HG03442 (cell line): ENCODE measurements around the gene PAQR6.

ENCODE experiments used
- ATAC-seq: cut with Tn5 transposase; IDR thresholded peaks from one replicate; pipeline ENCODE4 v1.9.1; 2021; ENCODE audit warnings: mild to moderate bottlenecking, moderate library complexity; ENCODE audit not compliant: unreplicated experiment

Gene PAQR6

DNA sequence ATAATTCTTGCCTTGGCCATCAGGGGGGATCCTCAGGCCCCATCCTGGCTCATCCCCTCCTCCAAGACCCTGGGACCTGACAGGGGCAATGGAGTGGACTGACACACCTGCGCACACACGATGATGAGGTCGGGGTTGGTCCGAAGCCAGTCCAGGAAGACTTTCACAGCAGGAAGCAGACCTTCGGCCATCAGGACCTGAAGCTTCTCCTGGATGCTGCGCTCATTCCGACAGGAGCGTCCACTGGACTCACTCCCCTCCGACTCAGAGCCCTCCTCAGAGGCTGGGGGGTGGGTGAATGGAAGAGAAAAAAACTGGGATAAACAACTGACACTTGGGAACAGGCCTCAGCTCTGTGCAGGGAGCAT is 15.4 kb upstream of the PAQR6 start:
- no peak for ATAC-seq

DNA sequence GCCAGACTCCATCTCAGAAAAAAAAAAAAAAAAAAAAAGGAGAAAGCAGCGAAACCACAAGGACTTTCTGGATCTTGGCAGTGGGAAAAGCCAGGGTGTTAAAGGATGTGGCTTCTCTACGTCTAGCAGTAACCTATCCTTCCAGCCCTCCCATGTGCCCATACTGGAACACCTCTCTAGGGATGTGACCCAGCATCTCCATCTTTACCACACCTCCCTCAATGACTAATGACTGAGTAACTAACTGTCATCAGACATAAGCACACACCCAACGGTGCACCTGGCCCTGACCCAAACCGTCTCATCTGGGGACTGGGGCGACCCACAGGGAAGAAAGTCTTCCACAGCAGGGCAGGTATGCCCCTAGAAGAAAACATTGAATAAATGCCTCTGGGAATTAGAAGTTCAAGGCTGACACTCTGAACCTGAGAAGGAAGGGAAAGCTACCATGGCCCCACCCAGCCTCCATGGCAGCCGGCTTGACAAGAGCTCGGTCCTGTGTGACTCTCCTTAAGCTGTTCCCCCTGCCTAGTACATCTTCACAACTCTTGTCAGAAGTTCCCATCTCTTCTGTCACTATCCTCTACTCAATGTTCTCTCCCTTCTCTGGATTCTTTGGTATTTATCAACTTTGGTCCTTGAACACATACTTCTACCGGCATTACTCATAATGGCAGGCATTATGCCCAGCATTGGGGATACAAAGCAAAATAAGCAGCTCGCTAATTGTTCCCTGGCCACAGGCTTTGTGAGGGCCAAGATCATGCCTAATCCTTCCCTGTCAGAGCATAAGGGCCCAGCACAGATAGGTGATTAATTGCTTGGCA is 14.8 kb upstream of the PAQR6 start:
- ATAC-seq, result no peak

DNA sequence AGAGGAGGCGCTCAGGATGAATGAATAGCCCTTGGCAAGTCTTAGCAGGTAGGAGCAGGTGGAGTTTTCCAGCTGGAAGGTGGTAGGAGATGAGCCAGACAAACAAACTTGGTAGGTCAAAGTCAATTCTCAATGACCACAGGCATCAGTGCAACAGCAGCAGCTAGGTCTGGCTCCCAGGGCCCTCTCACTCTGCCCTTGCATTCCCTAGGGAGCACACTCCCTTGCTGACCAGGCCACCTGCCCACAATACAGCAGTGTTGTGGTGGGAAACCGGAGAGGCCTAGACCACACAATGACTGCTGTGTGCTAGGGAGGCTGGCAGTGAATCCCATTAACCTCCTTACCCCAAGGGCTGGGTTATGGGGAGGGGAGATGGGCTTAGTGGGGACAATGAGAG is 13.0 kb upstream of the PAQR6 start:
- no peak for ATAC-seq

DNA sequence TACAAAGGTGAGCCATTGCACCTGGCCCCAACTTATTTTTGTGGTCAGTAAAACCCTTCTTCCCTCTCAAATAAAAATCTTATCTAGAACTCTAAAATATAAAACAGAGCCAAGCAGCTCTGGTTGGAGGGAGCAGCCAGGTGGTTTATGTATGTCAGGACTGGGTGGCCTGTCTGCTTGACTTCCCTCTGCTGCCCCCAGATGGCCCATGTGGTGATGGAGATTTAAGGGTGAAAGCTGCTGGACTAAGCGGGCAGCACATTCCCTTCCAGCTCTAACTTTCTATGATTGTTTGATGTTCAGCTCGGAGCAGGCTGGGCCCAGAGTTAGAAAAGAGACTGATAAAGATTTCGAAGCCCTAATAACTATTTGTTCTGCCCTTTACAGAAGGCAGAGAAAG is 11.9 kb upstream of the PAQR6 start:
- no peak for ATAC-seq

DNA sequence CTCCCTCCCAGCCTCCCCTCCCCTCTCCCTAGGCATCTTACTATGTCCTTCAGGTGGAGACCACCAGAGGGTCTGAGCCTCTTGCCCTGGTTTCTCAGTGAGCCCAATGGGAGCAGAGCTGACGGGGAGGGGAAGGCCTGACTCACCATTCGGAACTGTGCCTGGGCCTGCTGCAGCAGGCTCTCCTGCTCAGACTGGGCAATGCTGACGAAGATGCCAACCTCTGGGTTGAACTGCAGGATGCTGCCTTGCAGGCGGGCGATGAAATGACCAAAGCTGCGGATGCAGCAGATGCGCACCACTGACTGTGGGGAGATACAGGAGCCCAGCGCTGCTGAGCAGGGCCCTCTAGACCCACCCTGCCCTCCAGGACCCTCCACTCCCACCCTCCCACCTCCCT is 11.0 kb upstream of the PAQR6 start:
- ATAC-seq, result no peak

DNA sequence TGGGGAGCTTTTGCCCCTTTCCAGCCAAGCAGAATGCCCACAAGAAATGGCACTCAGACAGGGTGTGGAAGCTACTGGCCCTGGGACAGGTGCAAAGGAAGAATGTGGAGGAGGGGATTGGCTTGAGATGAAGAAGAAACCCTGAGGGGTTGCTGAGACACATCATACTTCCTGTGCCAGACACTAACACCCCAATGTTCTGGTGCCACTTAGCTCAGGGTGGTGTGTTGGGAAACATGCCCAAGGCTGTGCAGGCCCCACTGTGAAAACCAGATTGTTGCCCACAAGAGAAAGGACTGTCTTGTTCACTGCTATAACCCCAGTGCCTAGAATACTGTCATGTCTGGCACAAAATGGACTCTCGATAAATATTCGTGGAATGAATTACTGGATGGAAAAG is 9.9 kb upstream of the PAQR6 start:
- no peak for ATAC-seq

DNA sequence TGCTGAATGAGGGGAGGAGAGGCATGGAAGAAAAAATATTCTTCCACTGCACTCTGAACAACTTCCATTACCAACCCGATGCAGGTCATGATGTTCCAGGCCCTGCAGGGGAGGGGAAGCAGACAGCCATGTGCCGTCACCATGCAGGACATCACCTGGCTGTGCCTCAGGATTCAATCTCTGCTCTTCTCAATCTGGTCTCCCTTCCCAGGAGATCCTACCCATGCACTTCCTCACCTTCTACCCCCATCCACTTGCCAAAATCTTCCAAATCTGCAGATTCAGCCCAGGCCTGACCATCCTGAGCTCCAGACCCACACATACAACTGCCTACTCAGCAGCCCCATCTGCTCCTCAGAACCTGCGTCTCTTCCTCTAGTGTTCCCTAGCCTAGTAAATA is 5.8 kb upstream of the PAQR6 start:
- no peak for ATAC-seq

DNA sequence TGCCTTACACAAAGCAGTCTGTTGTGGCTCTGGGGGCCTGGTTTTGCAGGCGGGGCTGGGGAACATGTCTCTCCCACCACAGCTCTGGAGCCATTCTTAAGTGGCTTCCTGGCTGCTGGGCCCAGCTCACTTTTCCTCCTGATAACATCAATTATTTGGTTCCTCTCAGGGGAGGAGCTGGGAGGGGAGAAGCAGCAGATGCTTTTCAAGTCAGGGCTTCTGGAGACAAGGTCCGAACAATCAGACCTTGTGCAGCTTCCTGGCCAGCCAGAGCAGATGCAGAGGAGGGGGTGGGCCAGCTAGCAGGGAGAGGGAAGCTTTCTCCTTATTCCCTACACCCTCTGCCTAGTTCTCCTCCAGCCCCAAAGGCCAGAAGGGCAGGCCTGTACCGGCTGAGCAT is 3.7 kb upstream of the PAQR6 start:
- ATAC-seq, result no peak

DNA sequence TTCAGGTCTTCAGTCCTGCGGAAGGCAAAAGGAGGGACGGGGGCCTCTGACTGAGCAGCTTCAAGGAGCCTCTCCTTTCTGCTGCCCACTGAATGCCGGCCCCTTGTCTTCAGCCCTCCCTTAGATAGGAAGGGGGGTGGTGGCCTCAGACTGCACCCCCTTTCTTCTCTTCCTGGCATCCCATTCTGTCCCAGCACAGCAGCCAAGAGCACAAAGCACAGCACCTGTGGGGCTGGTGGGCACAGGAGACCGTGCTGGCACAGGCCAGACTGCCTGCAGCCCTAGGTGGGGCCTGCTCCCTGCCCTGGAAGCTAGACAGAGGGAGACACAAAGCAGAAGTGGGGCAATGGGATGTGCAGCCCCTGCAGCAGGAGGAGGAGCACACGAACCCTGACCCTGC is 1.7 kb upstream of the PAQR6 start:
- no peak for ATAC-seq

DNA sequence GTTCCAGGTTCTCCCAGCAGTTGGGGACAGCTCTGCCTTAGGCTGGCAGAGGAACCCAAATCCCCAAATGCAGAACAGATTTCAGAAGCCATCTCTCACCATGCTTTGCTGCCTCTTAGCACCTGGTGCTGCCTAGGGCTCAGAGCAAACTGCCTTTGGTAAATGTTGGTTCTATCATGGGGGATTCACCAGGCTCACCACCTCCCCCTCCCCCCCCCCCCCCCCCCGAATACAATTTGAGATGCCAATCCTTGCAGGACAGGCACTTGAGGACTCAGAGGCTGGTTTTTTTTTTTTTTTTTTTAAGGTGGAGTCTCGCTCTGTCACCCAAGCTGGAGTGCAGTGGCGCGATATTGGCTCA is 447 bp upstream of the PAQR6 start:
- ATAC-seq, result no peak

DNA sequence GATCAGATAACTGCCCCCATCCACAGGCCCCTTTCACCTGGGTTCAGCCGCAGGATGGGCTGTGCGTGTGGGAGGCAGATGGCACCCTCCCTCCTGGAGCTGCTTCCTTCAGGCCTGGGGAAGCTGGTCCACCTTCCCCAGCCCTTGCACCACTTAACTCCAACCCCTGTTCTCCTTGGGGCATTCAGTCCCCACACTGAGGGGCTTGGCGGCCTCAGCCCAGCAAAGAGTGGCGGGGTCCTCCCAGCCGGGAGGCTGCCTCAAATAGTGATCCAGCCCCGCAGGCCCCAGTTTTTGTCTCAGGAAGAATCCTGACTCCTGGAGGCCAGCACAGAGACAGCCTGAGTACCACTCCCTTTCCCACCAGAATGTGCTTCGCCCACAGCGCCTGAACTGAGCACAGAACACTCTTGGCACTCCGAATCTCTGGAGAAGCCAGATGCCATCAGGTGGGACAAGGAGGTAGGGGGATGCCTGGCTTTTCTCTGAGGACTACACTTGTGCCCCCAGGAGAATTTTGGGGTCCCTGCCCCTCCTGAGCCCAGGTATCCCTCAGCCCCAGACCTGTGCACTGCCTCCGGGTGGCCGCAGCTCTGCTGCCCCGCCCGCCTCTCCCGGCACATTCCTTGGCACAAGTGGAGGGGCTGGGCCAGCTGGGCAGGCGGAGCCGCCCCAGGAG is 936 bp downstream of the PAQR6 start:
- ATAC-seq, result no peak

DNA sequence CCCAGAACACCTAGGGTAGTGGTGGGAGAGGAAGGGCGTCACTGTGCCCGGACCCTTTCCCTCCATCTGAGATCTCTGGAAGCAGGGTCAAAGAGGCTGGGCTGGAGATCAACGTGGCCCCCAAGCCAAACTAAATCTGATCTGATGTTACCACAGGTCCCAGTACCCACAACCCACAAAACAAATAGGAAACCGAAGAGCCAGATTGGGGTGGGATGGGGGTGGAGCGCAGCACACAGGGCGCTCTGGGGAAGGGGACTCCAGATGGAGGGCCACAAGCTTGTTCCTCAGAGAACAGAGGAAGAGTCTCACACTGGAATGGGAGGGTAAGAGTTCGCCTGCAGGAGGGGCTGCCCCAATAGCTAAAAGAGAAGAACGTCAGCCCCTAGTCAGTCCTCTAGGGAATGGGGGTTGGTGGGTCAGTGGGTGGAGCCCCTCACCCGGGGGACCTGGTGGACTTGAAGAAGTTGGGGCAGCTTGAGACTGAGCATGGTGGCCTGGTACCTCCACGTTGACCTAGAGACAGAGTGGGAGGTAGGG is 1.5 kb downstream of the PAQR6 start:
- ATAC-seq, result no peak

DNA sequence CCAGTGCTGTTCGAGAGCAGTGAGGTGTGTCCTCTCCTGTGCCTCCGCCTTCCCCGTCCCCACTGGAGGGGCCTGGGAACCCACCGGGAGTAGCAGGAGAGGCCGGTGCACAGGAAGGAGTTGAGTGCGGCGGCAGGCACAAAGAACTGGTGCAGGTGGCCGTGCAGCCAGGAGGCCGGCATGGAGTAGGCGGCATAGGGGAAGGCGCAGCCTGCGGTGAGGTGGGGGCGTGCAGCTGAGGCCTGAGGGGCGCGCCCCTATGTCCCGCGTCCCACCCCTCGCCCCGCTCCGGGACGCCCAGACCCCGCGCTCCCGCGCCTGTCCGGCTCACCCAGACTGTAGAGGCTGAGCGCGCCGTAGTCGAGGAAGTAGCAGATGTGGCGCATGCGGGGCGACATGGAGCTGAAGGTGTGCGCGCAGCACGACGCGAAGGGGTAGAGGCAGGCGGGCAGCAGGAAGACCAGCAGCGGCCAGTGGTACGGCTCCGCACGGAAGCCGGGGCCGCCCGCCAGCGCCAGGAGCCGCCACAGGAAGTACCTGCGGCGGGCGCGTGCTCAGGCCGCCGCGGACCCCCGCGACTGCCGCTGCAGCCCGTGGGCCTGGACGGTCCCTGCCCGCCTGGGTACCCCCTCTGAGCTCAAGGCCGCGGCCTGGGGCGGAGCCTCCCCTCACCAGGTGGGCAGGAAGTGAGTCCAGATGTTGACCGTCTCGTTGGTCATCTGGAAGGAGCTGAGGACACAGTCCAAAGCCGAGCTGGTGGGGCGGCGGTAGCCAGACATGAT is 2.2 kb downstream of the PAQR6 start:
- ATAC-seq, result no peak

DNA sequence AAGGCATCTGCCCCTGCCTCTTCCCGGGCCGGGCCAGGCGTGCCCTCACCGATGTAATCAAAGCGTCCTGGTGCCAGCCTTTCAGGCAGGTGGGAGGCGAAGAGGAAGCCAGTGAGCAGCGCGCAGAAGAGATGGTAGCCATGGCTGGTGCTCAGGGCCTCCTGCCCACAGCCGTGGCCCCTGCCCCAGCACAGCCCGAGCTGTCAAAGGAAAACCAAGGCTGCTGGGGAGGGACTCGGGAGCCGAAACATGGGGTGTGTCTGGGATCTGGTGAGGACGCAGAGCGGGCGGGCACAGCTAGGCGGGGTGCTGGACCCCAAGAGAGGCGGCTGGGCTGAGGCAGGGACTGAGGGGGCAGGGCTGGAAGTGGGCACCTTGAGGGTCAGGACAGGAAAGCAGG is 3.1 kb downstream of the PAQR6 start:
- ATAC-seq, result no peak

DNA sequence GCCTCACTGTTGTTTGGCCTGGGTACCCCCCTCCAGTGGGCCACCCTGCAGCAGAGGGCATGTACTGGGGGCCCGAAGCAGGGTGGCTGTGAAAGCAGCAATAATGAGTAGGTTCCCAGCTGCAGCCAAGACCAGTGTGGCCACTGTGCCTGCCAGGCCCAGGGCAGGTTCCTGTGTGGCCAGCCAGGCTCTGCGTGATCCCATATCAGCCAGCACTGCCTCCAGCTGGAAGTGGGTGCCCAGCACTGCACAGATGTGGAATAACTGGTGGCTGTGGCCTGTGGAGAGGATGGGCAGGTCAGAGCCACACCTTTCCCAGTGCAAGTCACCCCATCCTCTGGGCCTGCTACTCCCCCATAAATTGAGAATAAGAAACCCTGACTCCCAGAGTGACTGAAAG is 3.7 kb downstream of the PAQR6 start:
- ATAC-seq, result no peak

DNA sequence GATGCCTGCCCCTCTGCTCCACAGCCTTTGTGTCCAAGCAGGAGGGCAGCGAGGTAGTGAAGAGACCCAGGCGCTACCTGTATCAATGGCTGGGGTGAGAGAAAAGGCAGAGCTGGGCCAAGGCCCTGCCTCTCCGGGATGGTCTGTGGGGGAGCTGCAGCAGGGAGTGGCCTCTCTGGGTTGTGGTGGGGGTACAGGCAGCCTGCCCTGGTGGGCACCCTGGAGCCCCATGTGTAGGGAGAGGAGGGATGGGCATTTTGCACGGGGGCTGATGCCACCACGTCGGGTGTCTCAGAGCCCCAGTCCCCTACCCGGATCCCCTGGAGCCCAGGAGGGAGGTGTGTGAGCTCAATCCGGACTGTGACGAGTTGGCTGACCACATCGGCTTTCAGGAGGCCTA is 5.1 kb downstream of the PAQR6 start:
- no peak for ATAC-seq

DNA sequence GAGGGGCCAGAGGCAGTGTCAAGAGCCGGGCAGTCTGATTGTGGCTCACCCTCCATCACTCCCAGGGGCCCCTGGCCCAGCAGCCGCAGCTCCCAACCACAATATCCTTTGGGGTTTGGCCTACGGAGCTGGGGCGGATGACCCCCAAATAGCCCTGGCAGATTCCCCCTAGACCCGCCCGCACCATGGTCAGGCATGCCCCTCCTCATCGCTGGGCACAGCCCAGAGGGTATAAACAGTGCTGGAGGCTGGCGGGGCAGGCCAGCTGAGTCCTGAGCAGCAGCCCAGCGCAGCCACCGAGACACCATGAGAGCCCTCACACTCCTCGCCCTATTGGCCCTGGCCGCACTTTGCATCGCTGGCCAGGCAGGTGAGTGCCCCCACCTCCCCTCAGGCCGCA is 5.9 kb downstream of the PAQR6 start, which contains the start of gene BGLAP:
BGLAP (plus strand) TSS at position 259 of the 400 bp plus-strand sequence; CDS start at position 307, 48 bp downstream.
- ATAC-seq, result no peak

DNA sequence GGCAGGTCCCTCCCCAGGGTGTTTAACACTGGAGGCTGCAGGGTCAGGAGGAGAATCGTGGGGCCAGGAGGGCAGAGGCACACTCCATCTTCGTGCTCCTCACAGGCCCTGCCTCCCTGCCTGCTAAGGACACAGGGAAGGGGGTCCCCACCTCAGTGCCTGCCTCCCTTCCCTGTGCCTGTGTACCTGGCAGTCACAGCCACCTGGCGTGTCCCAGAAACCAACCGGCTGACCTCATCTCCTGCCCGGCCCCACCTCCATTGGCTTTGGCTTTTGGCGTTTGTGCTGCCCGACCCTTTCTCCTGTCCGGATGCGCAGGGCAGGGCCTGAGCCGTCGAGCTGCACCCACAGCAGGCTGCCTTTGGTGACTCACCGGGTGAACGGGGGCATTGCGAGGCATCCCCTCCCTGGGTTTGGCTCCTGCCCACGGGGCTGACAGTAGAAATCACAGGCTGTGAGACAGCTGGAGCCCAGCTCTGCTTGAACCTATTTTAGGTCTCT is 6.5 kb downstream of the PAQR6 start:
- ATAC-seq, result no peak

DNA sequence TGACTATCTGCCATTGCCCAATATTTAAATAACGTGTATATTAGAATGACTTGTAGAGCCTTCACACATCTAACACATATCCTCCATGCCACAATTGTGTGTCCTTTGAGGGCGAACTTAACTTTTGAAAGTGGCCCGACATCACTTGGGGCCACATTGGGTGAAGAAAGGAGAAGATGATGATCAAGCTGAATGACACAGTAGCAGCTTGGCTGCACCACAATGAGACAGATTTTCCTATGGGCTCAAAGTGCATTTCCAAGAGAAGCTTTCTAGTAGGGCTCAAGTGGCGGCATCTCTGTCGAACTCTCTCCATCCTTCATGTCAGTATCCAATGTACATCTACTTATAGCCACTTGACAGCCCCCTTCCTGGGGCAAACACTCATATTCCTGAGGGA is 9.6 kb downstream of the PAQR6 start:
- ATAC-seq, result no peak

DNA sequence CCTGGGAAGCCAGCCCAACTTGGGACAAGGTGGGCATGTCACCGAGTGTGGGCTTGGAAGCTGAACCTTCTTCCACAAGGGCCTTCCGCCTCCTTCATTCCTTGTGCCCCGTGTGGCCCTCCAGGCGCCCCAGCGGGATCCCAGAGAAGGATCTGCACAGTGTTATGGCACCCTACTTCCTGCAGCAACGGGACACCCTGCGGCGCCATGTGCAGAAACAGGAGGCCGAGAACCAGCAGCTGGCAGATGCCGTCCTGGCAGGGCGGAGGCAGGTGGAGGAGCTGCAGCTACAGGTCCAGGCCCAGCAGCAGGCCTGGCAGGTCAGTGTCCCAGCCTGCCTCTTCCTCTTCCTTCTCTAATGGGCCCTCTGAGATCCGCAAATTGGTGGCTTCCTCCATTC is 11.7 kb downstream of the PAQR6 start:
- ATAC-seq, result no peak

DNA sequence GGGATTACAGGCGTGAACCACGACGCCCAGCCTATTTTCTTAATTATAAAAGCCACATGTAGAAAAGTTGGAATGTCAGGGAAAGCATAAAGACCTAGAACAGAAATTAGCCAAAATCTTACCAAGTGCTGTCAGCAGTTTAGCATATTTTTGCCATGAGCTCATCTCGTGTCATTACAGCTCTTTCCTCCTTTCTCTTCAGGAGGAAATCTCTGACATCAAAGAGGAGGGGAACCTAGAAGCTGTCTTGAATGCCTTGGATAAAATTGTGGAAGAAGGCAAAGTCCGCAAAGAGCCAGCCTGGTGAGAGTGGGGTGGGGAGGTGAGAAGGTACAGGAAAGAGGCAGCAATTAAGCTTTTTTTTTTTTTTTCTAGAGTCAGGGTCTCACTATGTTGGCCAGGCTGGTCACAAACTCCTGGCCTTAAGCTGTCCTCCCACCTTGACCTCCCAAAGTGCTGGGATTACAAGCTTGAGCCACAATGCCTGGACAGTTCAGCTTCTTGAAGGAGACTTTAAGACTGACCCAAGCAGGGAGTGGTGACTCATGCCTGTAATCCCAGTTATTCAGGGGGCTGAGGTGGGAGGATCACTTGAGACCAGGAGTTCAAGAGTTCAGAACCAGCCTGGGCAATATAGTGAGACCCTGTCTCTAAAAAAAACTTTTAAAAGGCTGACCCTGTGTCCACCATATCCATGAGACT is 14.3 kb downstream of the PAQR6 start:
- no peak for ATAC-seq
